Testis (tissue), 3 donors: ENCODE results near the gene TBPL1. TPM values are rescaled to one million over a fixed set of nuclear protein-coding genes. Genes with fewer than 3 reads are reported as not detected.

ENCODE experiments used
- DNase-seq: peaks from one replicate; pipeline ENCODE4 v3.0.0-alpha.2; 2019
- H3K27ac ChIP-seq, 2 donors: fragments of 200-600 bp; sonication (generic); one replicate each; pipeline ENCODE4 v1.5.1; 2019
- H3K27me3 ChIP-seq: fragments of 200-600 bp; sonication (generic); one replicate; pipeline ENCODE4 v1.5.1; 2019
- H3K36me3 ChIP-seq: fragments of 200-600 bp; sonication (generic); one replicate; pipeline ENCODE4 v1.5.1; 2017; ENCODE audit warnings: low read depth; ENCODE audit errors: missing control alignments
- H3K4me1 ChIP-seq: fragments of 200-600 bp; sonication (generic); one replicate; pipeline ENCODE4 v1.5.1; 2019
- H3K4me3 ChIP-seq, 2 donors: fragments of 200-600 bp; sonication (generic); one replicate each; pipeline ENCODE4 v1.5.1; 2017 to 2019
- H3K9me3 ChIP-seq: fragments of 200-600 bp; sonication (generic); one replicate; pipeline ENCODE4 v1.5.1; 2017
- POLR2A ChIP-seq: fragments of 450-650 bp; IDR thresholded peaks from one replicate; pipeline ENCODE4 v1.6.1; 2017; ENCODE audit warnings: antibody characterized with exemption, mild to moderate bottlenecking, moderate library complexity
- WGBS, 2 donors: methylation state at CpG; one replicate each; pipeline ENCODE4 v1.1.5; 2018; 5-methylcytosine and 5-hydroxymethylcytosine counted together
- intact Hi-C: fragments of 100-400 bp; cut with DNase I; formaldehyde crosslinking; loops from one replicate; pipeline ENCODE4 v1.15.1; 2023; ENCODE audit warnings: low total_unique reads
- polyA plus RNA-seq: library from polyadenylated mRNA; stranded (reverse); fragments of 350-450 nt; fragmentation: Illumina TruSeq; extraction: RNeasy Lipid Tissue Mini Kit (QIAGEN cat#74804); gene quantifications from one replicate; pipeline ENCODE4 v1.2.3, GENCODE V29; 2014; ENCODE audit warnings: low read depth, low replicate concordance; ENCODE audit not compliant: insufficient read depth
- small RNA-seq, 2 donors: library from RNA; depleted of rRNA; stranded (forward); fragments of <200 nt; gene quantifications; one replicate each; pipeline ENCODE3, GENCODE V24; 2016
- total RNA-seq, 2 donors: library from RNA; depleted of rRNA; stranded (reverse); fragments of >200 nt; gene quantifications; one replicate each; pipeline ENCODE4 v1.2.3, GENCODE V29; 2016
- TF ChIP-seq, protein P1 (sequence below), 3 experiments: fragments of 450-650 bp in 2 of 3; fragments of 200-600 bp in 1 of 3; sonication (generic) in 1 of 3; IDR thresholded peaks; one replicate each; pipeline ENCODE4 v1.5.1; 2016 to 2019; ENCODE audit warnings: antibody characterized with exemption in 3 of 3, mild to moderate bottlenecking in 2 of 3, moderate library complexity in 1 of 3

TBPL1 gene
- total and polyA plus RNA-seq, 3 donors from 2014 or later = 63.4 to 327 (median 77.9) TPM

- Histone ChIP-seq H3K27me3 (no peaks in the 10 kb centered on the region), H3K4me1 (no peaks in the 10 kb centered on the region), H3K27ac (no peak overlapping the region), H3K9me3 (no peaks in the 10 kb centered on the region), H3K4me3 (no peak overlapping the region), H3K36me3 (no peaks in the 10 kb centered on the region)
- TF ChIP-seq POLR2A = no peak
- TF ChIP-seq, protein P1, sequence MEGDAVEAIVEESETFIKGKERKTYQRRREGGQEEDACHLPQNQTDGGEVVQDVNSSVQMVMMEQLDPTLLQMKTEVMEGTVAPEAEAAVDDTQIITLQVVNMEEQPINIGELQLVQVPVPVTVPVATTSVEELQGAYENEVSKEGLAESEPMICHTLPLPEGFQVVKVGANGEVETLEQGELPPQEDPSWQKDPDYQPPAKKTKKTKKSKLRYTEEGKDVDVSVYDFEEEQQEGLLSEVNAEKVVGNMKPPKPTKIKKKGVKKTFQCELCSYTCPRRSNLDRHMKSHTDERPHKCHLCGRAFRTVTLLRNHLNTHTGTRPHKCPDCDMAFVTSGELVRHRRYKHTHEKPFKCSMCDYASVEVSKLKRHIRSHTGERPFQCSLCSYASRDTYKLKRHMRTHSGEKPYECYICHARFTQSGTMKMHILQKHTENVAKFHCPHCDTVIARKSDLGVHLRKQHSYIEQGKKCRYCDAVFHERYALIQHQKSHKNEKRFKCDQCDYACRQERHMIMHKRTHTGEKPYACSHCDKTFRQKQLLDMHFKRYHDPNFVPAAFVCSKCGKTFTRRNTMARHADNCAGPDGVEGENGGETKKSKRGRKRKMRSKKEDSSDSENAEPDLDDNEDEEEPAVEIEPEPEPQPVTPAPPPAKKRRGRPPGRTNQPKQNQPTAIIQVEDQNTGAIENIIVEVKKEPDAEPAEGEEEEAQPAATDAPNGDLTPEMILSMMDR (IDR thresholded peaks at IDR 0.05) = no peak
- intact Hi-C loops = no loop called here
- no peak for DNase-seq
- WGBS, 2 donors = 69 to 75% methylated on average over 3 of the region's 3 CpGs
Measured at GRCh38 chr6:134035823-134036296, 82.8 kb downstream of the TBPL1 start.

DNA sequence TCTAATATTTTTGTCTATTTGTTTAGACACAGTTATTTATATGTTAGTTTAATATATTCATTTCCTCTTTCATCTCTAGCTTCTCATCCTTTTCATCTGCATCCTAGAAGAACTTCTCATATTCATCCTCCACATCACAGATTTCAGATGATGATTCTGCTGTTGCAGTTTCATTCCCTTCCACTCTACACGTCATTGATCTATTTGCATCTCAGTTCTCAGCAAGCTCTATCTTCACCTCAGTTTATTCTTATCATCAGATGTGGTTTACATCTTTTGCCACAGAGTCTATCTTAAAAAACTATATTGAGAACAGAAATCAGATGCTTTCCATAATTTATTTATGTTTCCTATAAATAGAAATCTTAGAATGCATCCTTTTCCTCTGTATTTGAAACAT, 86.1 kb downstream of the TBPL1 start:
- intact Hi-C loops = no loop called here
- DNase-seq = no peak
- Histone ChIP-seq H3K4me3 (no peak overlapping the region), H3K36me3 (no peaks in the 10 kb centered on the region), H3K27me3 (no peaks in the 10 kb centered on the region), H3K27ac (no peak overlapping the region), H3K4me1 (no peaks in the 10 kb centered on the region), H3K9me3 (no peaks in the 10 kb centered on the region)
- 83 to 89% methylated on average over 1 of the region's 1 CpG for WGBS, 2 donors
- TF ChIP-seq POLR2A = no peak
- TF ChIP-seq, protein P1 (IDR thresholded peaks at IDR 0.05) = no peak

Small RNAs within 50 kb of the gene (small RNA-seq; reads per million reads assigned to genes)
- gene AL449363.1 = 0 reads per million in 2 donors

Other genes starting within 250 kb of the TBPL1 start
- gene TCF21, start 64.1 kb upstream of the TBPL1 start, total RNA-seq = 1 to 10 TPM; 2.8 to 4.8 TPM
- gene TCF21, start 64.1 kb upstream of the TBPL1 start, polyA plus RNA-seq = 3.7 TPM
- gene SLC2A12, start 99.4 kb downstream of the TBPL1 start, total RNA-seq = under 1 TPM; 0.63 to 0.74 TPM
- gene SLC2A12, start 99.4 kb downstream of the TBPL1 start, polyA plus RNA-seq = 0.65 TPM